Endothelial cell of umbilical vein (primary cell): Measurements from ENCODE around the gene KISS1R. TPM values are rescaled to one million over a fixed set of nuclear protein-coding genes. Genes with fewer than 3 reads are reported as not detected.

Experiments used
- BruUV-seq: library from RNA; stranded (reverse); fragments of 400-500 nt; replicated peaks from 2 replicates; lab custom pipeline; 2021; lab: Mats Ljungman, UMichigan
- CTCF ChIA-PET: fragments of 300-600, 350-600 bp; sonication (Branson Sonifier 250); formaldehyde crosslinking; loops from one replicate; lab custom pipeline; 2021; ENCODE audit warnings: antibody characterized with exemption, inconsistent platforms; lab: Charles Lee
- POLR2A ChIA-PET: fragments of 300-600, 350-600 bp; sonication (Branson Sonifier 250); formaldehyde crosslinking; loops from one replicate; lab custom pipeline; 2021; ENCODE audit warnings: antibody characterized with exemption, inconsistent platforms; lab: Charles Lee
- DNase-seq: peaks from one replicate; pipeline ENCODE4 v3.0.0-alpha.2; 2011; ENCODE audit warnings: low read depth, low spot score
- FAIRE-seq: peaks from 2 replicates; lab custom pipeline; 2011; peaks lifted over from hg19 to GRCh38; lab: Jason Lieb, UNC
- H2AFZ ChIP-seq: 2 replicates; pipeline ENCODE4 v1.6.0; 2012; ENCODE audit warnings: low read depth, low read length, control low read depth, inconsistent platforms
- H3K27ac ChIP-seq: 2 replicates; pipeline ENCODE4 v1.5.1; 2011; ENCODE audit warnings: low read depth, mild to moderate bottlenecking, control low read depth, low read length, moderate library complexity; ENCODE audit not compliant: insufficient read depth
- H3K27me3 ChIP-seq, 2 experiments: 2 replicates each; pipeline versions ENCODE4 v1.6.0 to v1.6.1; 2011; ENCODE audit warnings: low read length in 2 of 2, mixed read lengths in 1 of 2; ENCODE audit not compliant: control insufficient read depth in 2 of 2, insufficient read depth in 2 of 2
- H3K36me3 ChIP-seq, 2 experiments: 2 replicates in 1 of 2; 3 replicates in 1 of 2; pipeline ENCODE4 v1.5.1; 2011; ENCODE audit warnings: low read length in 2 of 2, mild to moderate bottlenecking in 1 of 2, moderate library complexity in 1 of 2; ENCODE audit not compliant: control insufficient read depth in 2 of 2, insufficient read depth in 2 of 2; ENCODE audit errors: extremely low read depth in 1 of 2
- H3K4me1 ChIP-seq: 3 replicates; pipeline ENCODE4 v1.5.1; 2011; ENCODE audit warnings: mild to moderate bottlenecking, low read length; ENCODE audit not compliant: control insufficient read depth, insufficient read depth; ENCODE audit errors: extremely low read depth
- H3K4me2 ChIP-seq: 2 replicates; pipeline ENCODE4 v1.6.1; 2011; ENCODE audit warnings: low read length, control low read depth, mixed read lengths; ENCODE audit not compliant: insufficient read depth
- H3K4me3 ChIP-seq, 3 experiments: fragments of 200-600 bp in 1 of 3; sonication (generic), shearing (Covaris generic) in 1 of 3; replicated peaks in 1 of 3; 2 replicates each; pipeline ENCODE4 v1.5.1; 2011 to 2016; ENCODE audit warnings: control low read depth in 3 of 3, low read length in 3 of 3, mild to moderate bottlenecking in 2 of 3, inconsistent platforms in 1 of 3, low read depth in 1 of 3, moderate library complexity in 1 of 3; ENCODE audit not compliant: insufficient read depth in 1 of 3
- H3K79me2 ChIP-seq: 2 replicates; pipeline ENCODE4 v1.6.0; 2012; ENCODE audit warnings: low read length, inconsistent platforms; ENCODE audit not compliant: control insufficient read depth, insufficient read depth
- H3K9ac ChIP-seq: replicated peaks from 2 replicates; pipeline ENCODE3; 2011; ENCODE audit warnings: low read length, control low read depth; ENCODE audit not compliant: insufficient read depth; ENCODE audit errors: extremely low read depth
- H3K9me1 ChIP-seq: replicated peaks from 3 replicates; pipeline ENCODE4 v1.6.0; 2011; ENCODE audit warnings: mild to moderate bottlenecking, low read length; ENCODE audit not compliant: control insufficient read depth, insufficient read depth; ENCODE audit errors: extremely low read depth
- H3K9me3 ChIP-seq: replicated peaks from 2 replicates; pipeline ENCODE4 v1.5.1; 2012; ENCODE audit warnings: low read length, inconsistent platforms; ENCODE audit not compliant: control insufficient read depth, insufficient read depth
- H4K20me1 ChIP-seq: replicated peaks from 2 replicates; pipeline ENCODE3; 2011; ENCODE audit warnings: mild to moderate bottlenecking, low read length; ENCODE audit not compliant: control insufficient read depth, insufficient read depth; ENCODE audit errors: extremely low read depth
- EZH2 ChIP-seq: IDR thresholded peaks from 2 replicates; pipeline ENCODE4 v1.6.1; 2012; ENCODE audit warnings: borderline replicate concordance, low read depth, mild to moderate bottlenecking, moderate library complexity, low read length, inconsistent platforms; ENCODE audit not compliant: severe bottlenecking
- FOS ChIP-seq: IDR thresholded peaks from 2 replicates; pipeline ENCODE4 v1.6.1; 2011; ENCODE audit warnings: mild to moderate bottlenecking, low read length, moderate library complexity, borderline replicate concordance; ENCODE audit not compliant: insufficient read depth
- GATA2 ChIP-seq: IDR thresholded peaks from 2 replicates; pipeline ENCODE4 v1.7.0; 2011; ENCODE audit warnings: low read depth, mild to moderate bottlenecking, moderate library complexity, mixed read lengths, low read length; ENCODE audit not compliant: insufficient read length, insufficient read depth
- JUN ChIP-seq: IDR thresholded peaks from 2 replicates; pipeline ENCODE4 v1.6.1; 2011; ENCODE audit warnings: borderline replicate concordance, low read depth; ENCODE audit not compliant: insufficient read length, insufficient read depth
- MYC ChIP-seq: IDR thresholded peaks from one replicate; pipeline ENCODE4 v1.6.1; 2011; ENCODE audit warnings: mild to moderate bottlenecking, low read depth, low read length
- POLR2A ChIP-seq: IDR thresholded peaks from 2 replicates; pipeline ENCODE4 v1.6.1; 2012; ENCODE audit warnings: low read depth, mild to moderate bottlenecking, control low read depth, low read length
- POLR2AphosphoS5 ChIP-seq: IDR thresholded peaks from 2 replicates; pipeline ENCODE4 v1.6.1; 2012; ENCODE audit warnings: low read depth, mild to moderate bottlenecking, control low read depth, low read length, moderate library complexity; ENCODE audit not compliant: insufficient read depth
- dilution Hi-C: fragments of 300-500 bp; cut with MboI; formaldehyde crosslinking; loops from one replicate; pipeline ENCODE4 v1.15.0; 2019; ENCODE audit warnings: low sequenced_read_pairs; ENCODE audit not compliant: extremely low pct_ligation_motif_present
- intact Hi-C: fragments of 100-400 bp; cut with micrococcal nuclease; formaldehyde crosslinking; loops from one replicate; pipeline ENCODE4 v1.10.0; 2022
- polyA plus RNA-seq, 4 experiments: library from polyadenylated mRNA; depleted of rRNA in 3 of 4; stranded (reverse) in 3 of 4; unstranded in 1 of 4; fragments of >200 nt; gene quantifications; 2 replicates each; pipeline versions ENCODE4 v1.2.1 to v1.2.3, GENCODE V29; 2011 to 2012; ENCODE audit warnings: missing spikeins in 1 of 4
- total RNA-seq: library from RNA; stranded (reverse); gene quantifications from 2 replicates; pipeline ENCODE4 v1.2.3, GENCODE V29; 2021
- TF ChIP-seq, protein P1 (sequence below): IDR thresholded peaks from 2 replicates; pipeline ENCODE4 v1.6.1; 2011; ENCODE audit not compliant: insufficient read depth, insufficient read length
- TF ChIP-seq, protein P2 (sequence below), 2 donors: IDR thresholded peaks; 1 replicate in 1 of 2; 2 replicates in 1 of 2; pipeline ENCODE4 v1.5.1; 2011; ENCODE audit warnings: low read length in 2 of 2, mild to moderate bottlenecking in 2 of 2, moderate library complexity in 2 of 2, control low read depth in 1 of 2, inconsistent platforms in 1 of 2, low read depth in 1 of 2; ENCODE audit not compliant: insufficient read depth in 1 of 2; ENCODE audit errors: extremely low read depth in 1 of 2

KISS1R gene
- total and polyA plus RNA-seq, 2 donors (not counting 3 experiments of a cell fraction or from before 2014, with no cell fraction given) = not detected

DNA sequence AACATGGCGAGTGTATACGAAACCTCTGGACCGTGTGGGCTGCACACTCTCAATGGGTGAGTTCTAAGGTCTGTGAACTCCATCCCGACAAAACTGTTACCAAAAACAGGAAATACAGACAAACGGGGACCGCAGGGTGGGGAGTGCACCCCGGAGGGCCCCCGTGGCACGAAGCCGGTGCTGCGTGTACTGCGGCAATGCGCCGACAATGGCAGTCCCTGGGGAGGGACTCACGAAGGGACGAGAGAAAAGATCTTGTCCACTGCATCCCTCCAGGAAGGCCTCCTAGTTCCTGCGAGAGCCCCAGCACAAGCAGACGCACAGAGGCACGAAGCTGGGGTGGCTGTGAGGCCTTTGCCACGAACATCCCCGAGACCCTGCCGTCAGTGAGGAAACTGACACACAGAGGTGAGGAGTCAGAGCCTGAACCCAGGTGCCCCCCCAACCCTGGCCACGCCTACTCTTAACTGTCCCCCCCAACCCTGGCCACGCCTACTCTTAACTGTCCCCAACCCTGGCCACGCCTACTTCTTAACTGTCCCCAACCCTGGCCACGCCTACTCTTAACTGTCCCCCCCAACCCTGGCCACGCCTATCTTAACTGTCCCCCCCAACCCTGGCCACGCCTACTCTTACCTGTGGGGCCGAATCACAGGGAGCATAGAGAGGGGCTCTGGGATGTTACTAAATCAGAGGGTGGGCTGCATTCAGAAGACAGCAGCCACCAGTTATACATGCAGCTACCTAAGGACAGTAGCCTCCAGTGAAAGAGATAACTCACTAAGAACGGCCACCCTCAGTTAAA is 28.4 kb upstream of the KISS1R start:
- no peak overlapping the region for H2AFZ ChIP-seq
- dilution Hi-C loops (no loop called here), intact Hi-C loops (no loop called here)
- H3K4me2 ChIP-seq = no peak overlapping the region
- H3K27ac ChIP-seq = no peak overlapping the region
- H4K20me1 ChIP-seq = no peaks in the 10 kb centered on the region
- no peak overlapping the region for H3K9ac ChIP-seq
- ChIA-PET CTCF (no interaction called here), POLR2A (no interaction called here)
- TF ChIP-seq POLR2AphosphoS5 (no peak), POLR2A (no peak), GATA2 (no peak), JUN (no peak), MYC (no peak), EZH2 (no peak), FOS (no peak)
- TF ChIP-seq, protein P1, sequence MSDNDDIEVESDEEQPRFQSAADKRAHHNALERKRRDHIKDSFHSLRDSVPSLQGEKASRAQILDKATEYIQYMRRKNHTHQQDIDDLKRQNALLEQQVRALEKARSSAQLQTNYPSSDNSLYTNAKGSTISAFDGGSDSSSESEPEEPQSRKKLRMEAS = no peak
- TF ChIP-seq, protein P2, sequence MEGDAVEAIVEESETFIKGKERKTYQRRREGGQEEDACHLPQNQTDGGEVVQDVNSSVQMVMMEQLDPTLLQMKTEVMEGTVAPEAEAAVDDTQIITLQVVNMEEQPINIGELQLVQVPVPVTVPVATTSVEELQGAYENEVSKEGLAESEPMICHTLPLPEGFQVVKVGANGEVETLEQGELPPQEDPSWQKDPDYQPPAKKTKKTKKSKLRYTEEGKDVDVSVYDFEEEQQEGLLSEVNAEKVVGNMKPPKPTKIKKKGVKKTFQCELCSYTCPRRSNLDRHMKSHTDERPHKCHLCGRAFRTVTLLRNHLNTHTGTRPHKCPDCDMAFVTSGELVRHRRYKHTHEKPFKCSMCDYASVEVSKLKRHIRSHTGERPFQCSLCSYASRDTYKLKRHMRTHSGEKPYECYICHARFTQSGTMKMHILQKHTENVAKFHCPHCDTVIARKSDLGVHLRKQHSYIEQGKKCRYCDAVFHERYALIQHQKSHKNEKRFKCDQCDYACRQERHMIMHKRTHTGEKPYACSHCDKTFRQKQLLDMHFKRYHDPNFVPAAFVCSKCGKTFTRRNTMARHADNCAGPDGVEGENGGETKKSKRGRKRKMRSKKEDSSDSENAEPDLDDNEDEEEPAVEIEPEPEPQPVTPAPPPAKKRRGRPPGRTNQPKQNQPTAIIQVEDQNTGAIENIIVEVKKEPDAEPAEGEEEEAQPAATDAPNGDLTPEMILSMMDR (IDR thresholded peaks at IDR 0.05; ENCODE audit: extremely low read depth in 1 of 2, insufficient read depth in 1 of 2, low read depth in 1 of 2, low read length in 2 of 2) = no peak
- no peaks in the 10 kb centered on the region for H3K9me3 ChIP-seq
- H3K9me1 ChIP-seq = no peaks in the 10 kb centered on the region
- no peaks in the 10 kb centered on the region for H3K27me3 ChIP-seq
- FAIRE-seq (no peak), DNase-seq (no peak)
- no peak overlapping the region for H3K4me3 ChIP-seq
- H3K4me1 ChIP-seq = no peaks in the 10 kb centered on the region
- H3K36me3 ChIP-seq = peaks cover 8 to 28% of the 10 kb centered on the region in 2 experiments
- peaks cover 5% of the 10 kb centered on the region for H3K79me2 ChIP-seq
- BruUV-seq = no TSS peak
